Aorta (tissue), 5 donors: Measurements from ENCODE around the gene L3MBTL2. TPM values are rescaled to one million over a fixed set of nuclear protein-coding genes. Genes with fewer than 3 reads are reported as not detected.
"Not testable (repeated sequence)": the region's sequence is repeated elsewhere in the genome, so short reads cannot be mapped to it uniquely, and the experiment has no call there.

Experiments
- ATAC-seq: fragments of 200-7000 bp; cut with Tn5 transposase; one replicate; pipeline ENCODE4 v1.9.1; 2022; ENCODE audit warnings: moderate library complexity; ENCODE audit not compliant: low FRiP score
- DNase-seq, 2 donors: peaks; one replicate each; pipeline ENCODE4 v3.0.0-alpha.2; 2020
- H3K27ac ChIP-seq, 2 donors: one replicate each; pipeline ENCODE4 v1.5.1; 2013; ENCODE audit warnings: low read length in 2 of 2, mild to moderate bottlenecking in 2 of 2, moderate library complexity in 2 of 2, control low read depth in 1 of 2, inconsistent platforms in 1 of 2, low read depth in 1 of 2
- H3K27me3 ChIP-seq, 2 donors: one replicate each; pipeline ENCODE4 v1.6.1; 2013; ENCODE audit warnings: control low read depth in 1 of 2, low read length in 1 of 2, mild to moderate bottlenecking in 1 of 2, moderate library complexity in 1 of 2; ENCODE audit not compliant: insufficient read depth in 2 of 2, control insufficient read depth in 1 of 2
- H3K36me3 ChIP-seq, 2 donors: one replicate each; pipeline ENCODE4 v1.6.1; 2013; ENCODE audit warnings: control low read depth in 1 of 2, low read length in 1 of 2, mild to moderate bottlenecking in 1 of 2; ENCODE audit not compliant: insufficient read depth in 2 of 2, control insufficient read depth in 1 of 2
- H3K4me1 ChIP-seq, 2 donors: one replicate each; pipeline ENCODE4 v1.6.1; 2013; ENCODE audit warnings: low read length in 2 of 2, control low read depth in 1 of 2, mild to moderate bottlenecking in 1 of 2, moderate library complexity in 1 of 2; ENCODE audit not compliant: insufficient read depth in 2 of 2, control insufficient read depth in 1 of 2
- H3K4me3 ChIP-seq, 2 donors: one replicate each; pipeline ENCODE4 v1.5.1; 2013; ENCODE audit warnings: low read length in 2 of 2, control low read depth in 1 of 2, mild to moderate bottlenecking in 1 of 2
- H3K9me3 ChIP-seq: one replicate; pipeline ENCODE4 v1.6.1; 2013; ENCODE audit warnings: mild to moderate bottlenecking, low read length; ENCODE audit not compliant: control insufficient read depth
- whole genome bisulfite sequencing, 2 donors: extraction: QIAGEN DNeasy Blood & Tissue Kit; methylation state at CpG; one replicate each; pipeline ENCODE4 v1.1.7; 2013; 5-methylcytosine and 5-hydroxymethylcytosine counted together
- intact Hi-C, 2 donors: fragments of 100-400 bp; cut with DNase I; formaldehyde crosslinking; loops; one replicate each; pipeline versions ENCODE4 v1.14.2 to v1.15.0; 2022
- polyA plus RNA-seq, 2 donors: library from polyadenylated mRNA; stranded (reverse); fragments of 200-250 nt; gene quantifications; one replicate each; pipeline ENCODE4 v1.2.3, GENCODE V29; 2013
- total RNA-seq, 2 donors: library from RNA; stranded (reverse); fragmentation: NEBNext Ultra II Directional; extraction: Animal tissue kit (Norgen Biotek cat#: 25700); gene quantifications; one replicate each; pipeline ENCODE4 v1.2.1, GENCODE V29; 2021
- donor health status: healthy with polysubstance abuse.
- donor health status: Bipolar disorder and iron deficiency.
- donor health status: DM: no; HTN: no; CAD: no.
- donor health status: DM: no; HTN: no; CAD: no.
- donor health status: DM: yes; HTN: yes; CAD: no.

The L3MBTL2 gene
- total and polyA plus RNA-seq, 4 donors: 6.5 to 18.5 (median 13.6) TPM

GRCh38 chr22:41178425-41178975 lies 26.6 kb upstream of the L3MBTL2 start:
- DNase-seq: peak in 1 of 2 donors; percentile 73
- Histone ChIP-seq H3K27me3 (no peaks in the 10 kb centered on the region), H3K27ac (no peak overlapping the region), H3K4me1 (no peaks in the 10 kb centered on the region), H3K36me3 (peaks cover 0 to 17% of the 10 kb centered on the region in 2 donors), H3K9me3 (no peaks in the 10 kb centered on the region), H3K4me3 (no peak overlapping the region)
- intact Hi-C loops: no loop called here
- 52 to 60% methylated on average over 8 of the region's 8 CpGs for WGBS, 2 donors
- peak; percentile 58 for ATAC-seq

- peaks cover 0 to 17% of the 10 kb centered on the region in 2 donors for H3K36me3 ChIP-seq
- intact Hi-C loops, ATAC-seq, H3K27ac ChIP-seq, H3K4me3 ChIP-seq, H3K27me3 ChIP-seq, DNase-seq, H3K4me1 ChIP-seq, H3K9me3 ChIP-seq: not testable (repeated sequence)
- WGBS, 2 donors: 97 to 98% methylated on average over 6 of the region's 6 CpGs
Measured at GRCh38 chr22:41180362-41180761, 24.8 kb upstream of the L3MBTL2 start.

GRCh38 chr22:41180926-41181325 lies 24.2 kb upstream of the L3MBTL2 start:
- H3K27ac ChIP-seq: no peak overlapping the region
- no peak for DNase-seq
- ATAC-seq: no peak
- intact Hi-C loops: no loop called here
- no peaks in the 10 kb centered on the region for H3K27me3 ChIP-seq
- peaks cover 0 to 17% of the 10 kb centered on the region in 2 donors for H3K36me3 ChIP-seq
- H3K9me3 ChIP-seq: no peaks in the 10 kb centered on the region
- no peaks in the 10 kb centered on the region for H3K4me1 ChIP-seq
- H3K4me3 ChIP-seq: no peak overlapping the region
- 66 to 70% methylated on average over 3 of the region's 3 CpGs for WGBS, 2 donors

- Histone ChIP-seq H3K27ac (no peak overlapping the region), H3K4me1 (no peaks in the 10 kb centered on the region), H3K27me3 (no peaks in the 10 kb centered on the region), H3K36me3 (peaks cover 0 to 15% of the 10 kb centered on the region in 2 donors), H3K9me3 (no peaks in the 10 kb centered on the region), H3K4me3 (no peak overlapping the region)
- DNase-seq (peak in 1 of 2 donors; percentile 51), ATAC-seq (peak; percentile 19)
- WGBS, 2 donors: 60 to 73% methylated on average over 15 of the region's 15 CpGs
- intact Hi-C loops: no loop called here
Measured at GRCh38 chr22:41181349-41182241, 23.5 kb upstream of the L3MBTL2 start.

- intact Hi-C loops: no loop called here
- no peaks in the 10 kb centered on the region for H3K27me3 ChIP-seq
- H3K4me1 ChIP-seq: no peaks in the 10 kb centered on the region
- DNase-seq (no peak), ATAC-seq (no peak)
- 51 to 55% methylated on average over 3 of the region's 3 CpGs for WGBS, 2 donors
- H3K27ac ChIP-seq: no peak overlapping the region
- no peak overlapping the region for H3K4me3 ChIP-seq
- no peaks in the 10 kb centered on the region for H3K36me3 ChIP-seq
- H3K9me3 ChIP-seq: no peaks in the 10 kb centered on the region
Measured at GRCh38 chr22:41184679-41185078, 20.4 kb upstream of the L3MBTL2 start.

- Histone ChIP-seq H3K4me3 (no peak overlapping the region), H3K27ac (no peak overlapping the region), H3K9me3 (no peaks in the 10 kb centered on the region), H3K27me3 (no peaks in the 10 kb centered on the region), H3K4me1 (no peaks in the 10 kb centered on the region), H3K36me3 (no peaks in the 10 kb centered on the region)
- 83 to 88% methylated on average over 2 of the region's 2 CpGs for WGBS, 2 donors
- DNase-seq (no peak), ATAC-seq (no peak)
- intact Hi-C loops: loop anchor here in 1 of 2 donors (10.0 kb wide), 1 partner anchor 97 kb away; the partner anchor contains the start of gene EP300
Measured at GRCh38 chr22:41191467-41191866, 13.6 kb upstream of the L3MBTL2 start.

GRCh38 chr22:41193829-41194228 lies 11.3 kb upstream of the L3MBTL2 start:
- Histone ChIP-seq H3K27me3 (no peaks in the 10 kb centered on the region), H3K27ac (no peak overlapping the region), H3K36me3 (no peaks in the 10 kb centered on the region), H3K9me3 (no peaks in the 10 kb centered on the region), H3K4me1 (no peaks in the 10 kb centered on the region), H3K4me3 (no peak overlapping the region)
- 95 to 96% methylated on average over 6 of the region's 6 CpGs for WGBS, 2 donors
- intact Hi-C loops: loop anchor here in 1 of 2 donors (10.0 kb wide), 1 partner anchor 99 kb away; the partner anchor contains the start of gene EP300
- no peak for ATAC-seq
- DNase-seq: no peak

- WGBS, 2 donors: 1% methylated on average over 49 to 91 of the region's 91 CpGs
- DNase-seq (peak; percentile 89 to 95), ATAC-seq (peak; percentile 92)
- Histone ChIP-seq H3K9me3 (no peaks in the 10 kb centered on the region), H3K36me3 (no peaks in the 10 kb centered on the region), H3K4me1 (no peaks in the 10 kb centered on the region), H3K27me3 (no peaks in the 10 kb centered on the region), H3K4me3 (peak overlapping the region; percentile 29 to 58), H3K27ac (no peak overlapping the region)
- intact Hi-C loops: loop anchor here in 1 of 2 donors (10.0 kb wide), 1 partner anchor 103 kb away; the partner anchor contains the start of gene EP300
Measured at GRCh38 chr22:41197038-41197972, 7.8 kb upstream of the L3MBTL2 start.
